ENCODE results near the gene NBEAL1. TPM values are rescaled to one million over a fixed set of nuclear protein-coding genes. Genes with fewer than 3 reads are reported as not detected.
A peak's percentile ranks its signal among the peaks of the same experiment; 100 is the strongest.
"Not testable (repeated sequence)": the region's sequence is repeated elsewhere in the genome, so short reads cannot be mapped to it uniquely, and the experiment has no call there.

NBEAL1 gene
- polyA plus RNA-seq, 1 donor (not counting 4 experiments of a cell fraction or from before 2014, with no cell fraction given): 14.7 TPM

- H3K4me1 ChIP-seq (ENCODE audit: control insufficient read depth, extremely low read depth, insufficient read depth, low read length): no peaks in the 10 kb centered on the region
- DNase-seq (ENCODE audit: low read depth, low spot score): no peak
Measured at GRCh38 chr2:203061346-203061745, 46.7 kb downstream of the NBEAL1 start.

GRCh38 chr2:203062126-203062525 is 47.5 kb downstream of the NBEAL1 start:
- H3K36me3 ChIP-seq (ENCODE audit: control insufficient read depth in 2 of 2, extremely low read depth in 1 of 2, insufficient read depth in 2 of 2, low read length in 2 of 2): peaks cover 9 to 10% of the 10 kb centered on the region in 2 experiments
- no peak overlapping the region for H3K4me2 ChIP-seq (ENCODE audit: control insufficient read depth, extremely low read depth, insufficient read depth, low read depth, low read length)
- H3K27ac ChIP-seq (ENCODE audit: control insufficient read depth, insufficient read depth, low read length): no peak overlapping the region
- DNase-seq (ENCODE audit: low read depth, low spot score) (no peak), FAIRE-seq (peak; percentile 17)
- H3K27me3 ChIP-seq (ENCODE audit: control insufficient read depth, extremely low read depth, insufficient read depth, low read length): no peaks in the 10 kb centered on the region
- TF ChIP-seq, protein P1, sequence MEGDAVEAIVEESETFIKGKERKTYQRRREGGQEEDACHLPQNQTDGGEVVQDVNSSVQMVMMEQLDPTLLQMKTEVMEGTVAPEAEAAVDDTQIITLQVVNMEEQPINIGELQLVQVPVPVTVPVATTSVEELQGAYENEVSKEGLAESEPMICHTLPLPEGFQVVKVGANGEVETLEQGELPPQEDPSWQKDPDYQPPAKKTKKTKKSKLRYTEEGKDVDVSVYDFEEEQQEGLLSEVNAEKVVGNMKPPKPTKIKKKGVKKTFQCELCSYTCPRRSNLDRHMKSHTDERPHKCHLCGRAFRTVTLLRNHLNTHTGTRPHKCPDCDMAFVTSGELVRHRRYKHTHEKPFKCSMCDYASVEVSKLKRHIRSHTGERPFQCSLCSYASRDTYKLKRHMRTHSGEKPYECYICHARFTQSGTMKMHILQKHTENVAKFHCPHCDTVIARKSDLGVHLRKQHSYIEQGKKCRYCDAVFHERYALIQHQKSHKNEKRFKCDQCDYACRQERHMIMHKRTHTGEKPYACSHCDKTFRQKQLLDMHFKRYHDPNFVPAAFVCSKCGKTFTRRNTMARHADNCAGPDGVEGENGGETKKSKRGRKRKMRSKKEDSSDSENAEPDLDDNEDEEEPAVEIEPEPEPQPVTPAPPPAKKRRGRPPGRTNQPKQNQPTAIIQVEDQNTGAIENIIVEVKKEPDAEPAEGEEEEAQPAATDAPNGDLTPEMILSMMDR (optimal IDR thresholded peaks at IDR 0.05 in 1 of 3, IDR thresholded peaks at IDR 0.05 in 1 of 3, conservative IDR thresholded peaks at IDR 0.05 in 1 of 3; ENCODE audit: extremely low read depth in 1 of 3, insufficient read depth in 2 of 3, low read length in 3 of 3): no peak
- no peak for TF ChIP-seq EZH2 (IDR thresholded peaks at IDR 0.05; ENCODE audit: low read length)
- no peak overlapping the region for H2AFZ ChIP-seq (ENCODE audit: control insufficient read depth, low read length)
- H3K9me3 ChIP-seq (ENCODE audit: control insufficient read depth, low read depth, low read length): no peaks in the 10 kb centered on the region
- no peaks in the 10 kb centered on the region for H3K9me1 ChIP-seq (ENCODE audit: control insufficient read depth, extremely low read depth, insufficient read depth, low read length)
- H4K20me1 ChIP-seq (ENCODE audit: control insufficient read depth, extremely low read depth, insufficient read depth, low read length): no peaks in the 10 kb centered on the region
- no peaks in the 10 kb centered on the region for H3K79me2 ChIP-seq (ENCODE audit: control insufficient read depth, insufficient read depth, low read length)
- H3K9ac ChIP-seq (ENCODE audit: control insufficient read depth, extremely low read depth, insufficient read depth, low read length): no peak overlapping the region
- H3K4me1 ChIP-seq (ENCODE audit: control insufficient read depth, extremely low read depth, insufficient read depth, low read length): no peaks in the 10 kb centered on the region
- H3K4me3 ChIP-seq (ENCODE audit: control insufficient read depth in 2 of 3, extremely low read depth in 1 of 3, insufficient read depth in 2 of 3, low read depth in 1 of 3, low read length in 3 of 3): no peak overlapping the region
- dilution Hi-C loops (cut with MboI; ENCODE audit: extremely low pct_ligation_motif_present, low sequenced_read_pairs): no loop called here

More at GRCh38 chr2:203061346-203061745, 46.7 kb downstream of the NBEAL1 start:
- Histone ChIP-seq H3K4me3 (ENCODE audit: control insufficient read depth in 2 of 3, extremely low read depth in 1 of 3, insufficient read depth in 2 of 3, low read depth in 1 of 3, low read length in 3 of 3) (no peak overlapping the region), H3K9me1 (ENCODE audit: control insufficient read depth, extremely low read depth, insufficient read depth, low read length) (no peaks in the 10 kb centered on the region), H3K79me2 (ENCODE audit: control insufficient read depth, insufficient read depth, low read length) (no peaks in the 10 kb centered on the region), H3K4me2 (ENCODE audit: control insufficient read depth, extremely low read depth, insufficient read depth, low read depth, low read length) (no peak overlapping the region), H3K27me3 (ENCODE audit: control insufficient read depth, extremely low read depth, insufficient read depth, low read length) (no peaks in the 10 kb centered on the region), H3K9me3 (ENCODE audit: control insufficient read depth, low read depth, low read length) (no peaks in the 10 kb centered on the region), H2AFZ (ENCODE audit: control insufficient read depth, low read length) (no peak overlapping the region), H3K9ac (ENCODE audit: control insufficient read depth, extremely low read depth, insufficient read depth, low read length) (no peak overlapping the region), H4K20me1 (ENCODE audit: control insufficient read depth, extremely low read depth, insufficient read depth, low read length) (no peaks in the 10 kb centered on the region), H3K36me3 (ENCODE audit: control insufficient read depth in 2 of 2, extremely low read depth in 1 of 2, insufficient read depth in 2 of 2, low read length in 2 of 2) (peaks cover 9 to 10% of the 10 kb centered on the region in 2 experiments), H3K27ac (ENCODE audit: control insufficient read depth, insufficient read depth, low read length) (no peak overlapping the region)
- peak; percentile 56 for FAIRE-seq
- TF ChIP-seq, protein P1 (optimal IDR thresholded peaks at IDR 0.05 in 1 of 3, IDR thresholded peaks at IDR 0.05 in 1 of 3, conservative IDR thresholded peaks at IDR 0.05 in 1 of 3; ENCODE audit: extremely low read depth in 1 of 3, insufficient read depth in 2 of 3, low read length in 3 of 3): no peak
- no peak for TF ChIP-seq EZH2 (IDR thresholded peaks at IDR 0.05; ENCODE audit: low read length)
- dilution Hi-C loops (cut with MboI; ENCODE audit: extremely low pct_ligation_motif_present, low sequenced_read_pairs): no loop called here

DNA sequence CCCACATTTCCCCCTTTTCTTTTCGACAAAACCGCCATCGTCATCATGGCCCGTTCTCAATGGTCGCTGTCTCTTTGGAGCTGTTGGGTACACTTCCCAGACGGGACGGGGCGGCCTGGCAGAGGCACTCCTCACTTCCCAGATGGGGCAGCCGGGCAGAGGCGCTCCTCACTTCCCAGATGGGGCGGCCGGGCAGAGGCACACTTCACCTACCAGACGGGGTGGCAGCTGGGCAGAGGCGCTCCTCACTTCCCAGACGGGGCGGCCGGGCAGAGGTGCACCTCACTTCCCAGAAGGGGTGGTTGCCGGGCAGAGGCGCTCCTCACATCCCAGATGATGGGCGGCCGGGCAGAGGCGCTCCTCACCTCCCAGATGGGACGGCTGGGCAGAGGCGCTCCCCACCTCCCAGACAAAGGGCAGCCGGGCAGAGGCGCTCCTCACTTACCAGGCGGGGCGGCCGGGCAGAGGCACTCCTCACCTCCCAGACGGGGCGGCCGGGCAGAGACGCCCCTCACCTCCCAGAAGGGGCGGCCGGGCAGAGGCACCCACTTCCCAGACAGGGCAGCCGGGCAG is 51.9 kb downstream of the NBEAL1 start:
- H3K4me3 ChIP-seq (ENCODE audit: control insufficient read depth in 2 of 3, extremely low read depth in 1 of 3, insufficient read depth in 2 of 3, low read depth in 1 of 3, low read length in 3 of 3); H4K20me1 ChIP-seq (ENCODE audit: control insufficient read depth, extremely low read depth, insufficient read depth, low read length); H3K9ac ChIP-seq (ENCODE audit: control insufficient read depth, extremely low read depth, insufficient read depth, low read length); H3K79me2 ChIP-seq (ENCODE audit: control insufficient read depth, insufficient read depth, low read length); DNase-seq (ENCODE audit: low read depth, low spot score); H3K4me2 ChIP-seq (ENCODE audit: control insufficient read depth, extremely low read depth, insufficient read depth, low read depth, low read length); H2AFZ ChIP-seq (ENCODE audit: control insufficient read depth, low read length); FAIRE-seq; H3K9me1 ChIP-seq (ENCODE audit: control insufficient read depth, extremely low read depth, insufficient read depth, low read length); H3K27me3 ChIP-seq (ENCODE audit: control insufficient read depth, extremely low read depth, insufficient read depth, low read length); H3K4me1 ChIP-seq (ENCODE audit: control insufficient read depth, extremely low read depth, insufficient read depth, low read length); dilution Hi-C loops (cut with MboI; ENCODE audit: extremely low pct_ligation_motif_present, low sequenced_read_pairs); H3K27ac ChIP-seq (ENCODE audit: control insufficient read depth, insufficient read depth, low read length); H3K9me3 ChIP-seq (ENCODE audit: control insufficient read depth, low read depth, low read length): not testable (repeated sequence)
- H3K36me3 ChIP-seq (ENCODE audit: control insufficient read depth in 2 of 2, extremely low read depth in 1 of 2, insufficient read depth in 2 of 2, low read length in 2 of 2): peaks cover 8 to 15% of the 10 kb centered on the region in 2 experiments
